ENCODE measurements around the gene PEDS1. TPM values are rescaled to one million over a fixed set of nuclear protein-coding genes. Genes with fewer than 3 reads are reported as not detected.

Gene PEDS1
- total and polyA plus RNA-seq, 2 of the 13 experiments (the other 11 are each of a cell fraction or from before 2014, with no cell fraction given): 30.5 to 93.9 TPM

GRCh38 chr20:50191544-50192363, 38.2 kb upstream of the PEDS1 start (continued):
- TF ChIP-seq, protein P1, sequence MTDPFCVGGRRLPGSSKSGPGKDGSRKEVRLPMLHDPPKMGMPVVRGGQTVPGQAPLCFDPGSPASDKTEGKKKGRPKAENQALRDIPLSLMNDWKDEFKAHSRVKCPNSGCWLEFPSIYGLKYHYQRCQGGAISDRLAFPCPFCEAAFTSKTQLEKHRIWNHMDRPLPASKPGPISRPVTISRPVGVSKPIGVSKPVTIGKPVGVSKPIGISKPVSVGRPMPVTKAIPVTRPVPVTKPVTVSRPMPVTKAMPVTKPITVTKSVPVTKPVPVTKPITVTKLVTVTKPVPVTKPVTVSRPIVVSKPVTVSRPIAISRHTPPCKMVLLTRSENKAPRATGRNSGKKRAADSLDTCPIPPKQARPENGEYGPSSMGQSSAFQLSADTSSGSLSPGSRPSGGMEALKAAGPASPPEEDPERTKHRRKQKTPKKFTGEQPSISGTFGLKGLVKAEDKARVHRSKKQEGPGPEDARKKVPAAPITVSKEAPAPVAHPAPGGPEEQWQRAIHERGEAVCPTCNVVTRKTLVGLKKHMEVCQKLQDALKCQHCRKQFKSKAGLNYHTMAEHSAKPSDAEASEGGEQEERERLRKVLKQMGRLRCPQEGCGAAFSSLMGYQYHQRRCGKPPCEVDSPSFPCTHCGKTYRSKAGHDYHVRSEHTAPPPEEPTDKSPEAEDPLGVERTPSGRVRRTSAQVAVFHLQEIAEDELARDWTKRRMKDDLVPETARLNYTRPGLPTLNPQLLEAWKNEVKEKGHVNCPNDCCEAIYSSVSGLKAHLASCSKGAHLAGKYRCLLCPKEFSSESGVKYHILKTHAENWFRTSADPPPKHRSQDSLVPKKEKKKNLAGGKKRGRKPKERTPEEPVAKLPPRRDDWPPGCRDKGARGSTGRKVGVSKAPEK (CRISPR knock-in tag; IDR thresholded peaks at IDR 0.05; ENCODE audit: borderline replicate concordance): 0 out of 2 replicates have a peak, but pooled peaks have one; percentile 38
- TF ChIP-seq MAZ (IDR thresholded peaks at IDR 0.05; ENCODE audit: borderline replicate concordance, low read depth, low read length) (peak; percentile 49; the same call in 1 of the 2 replicates), MAZ (CRISPR knock-in tag; IDR thresholded peaks at IDR 0.05; ENCODE audit: low read depth) (peak; percentile 87), BRD4 (CRISPR knock-in tag; IDR thresholded peaks at IDR 0.05) (peak; percentile 76; the same call in 1 of the 2 replicates), XBP1 (CRISPR knock-in tag; IDR thresholded peaks at IDR 0.05) (no peak), ATF7-NPFF (CRISPR knock-in tag; IDR thresholded peaks at IDR 0.05; ENCODE audit: low read depth) (peak; percentile 59), CBX1 (IDR thresholded peaks at IDR 0.05; ENCODE audit: low read depth) (no peak), PAF1 (CRISPR knock-in tag; IDR thresholded peaks at IDR 0.05) (peak; percentile 95), GABPA (IDR thresholded peaks at IDR 0.05; ENCODE audit: low read depth, low read length) (no peak), GABPA (CRISPR knock-in tag; IDR thresholded peaks at IDR 0.05; ENCODE audit: low read depth) (no peak), LCORL (IDR thresholded peaks at IDR 0.05) (no peak), LCORL (CRISPR knock-in tag; IDR thresholded peaks at IDR 0.05) (no peak), MTF2 (CRISPR knock-in tag; IDR thresholded peaks at IDR 0.05; ENCODE audit: borderline replicate concordance) (no peak), KAT8 (CRISPR knock-in tag; IDR thresholded peaks at IDR 0.05) (no peak), HNRNPLL (IDR thresholded peaks at IDR 0.05; ENCODE audit: low read depth, low read length, poor library complexity, severe bottlenecking) (peak; percentile 93), PCBP1 (IDR thresholded peaks at IDR 0.05; ENCODE audit: borderline replicate concordance, low read depth, low read length) (peak; percentile 35; the same call in 1 of the 2 replicates)
- TF ChIP-seq, protein P2, sequence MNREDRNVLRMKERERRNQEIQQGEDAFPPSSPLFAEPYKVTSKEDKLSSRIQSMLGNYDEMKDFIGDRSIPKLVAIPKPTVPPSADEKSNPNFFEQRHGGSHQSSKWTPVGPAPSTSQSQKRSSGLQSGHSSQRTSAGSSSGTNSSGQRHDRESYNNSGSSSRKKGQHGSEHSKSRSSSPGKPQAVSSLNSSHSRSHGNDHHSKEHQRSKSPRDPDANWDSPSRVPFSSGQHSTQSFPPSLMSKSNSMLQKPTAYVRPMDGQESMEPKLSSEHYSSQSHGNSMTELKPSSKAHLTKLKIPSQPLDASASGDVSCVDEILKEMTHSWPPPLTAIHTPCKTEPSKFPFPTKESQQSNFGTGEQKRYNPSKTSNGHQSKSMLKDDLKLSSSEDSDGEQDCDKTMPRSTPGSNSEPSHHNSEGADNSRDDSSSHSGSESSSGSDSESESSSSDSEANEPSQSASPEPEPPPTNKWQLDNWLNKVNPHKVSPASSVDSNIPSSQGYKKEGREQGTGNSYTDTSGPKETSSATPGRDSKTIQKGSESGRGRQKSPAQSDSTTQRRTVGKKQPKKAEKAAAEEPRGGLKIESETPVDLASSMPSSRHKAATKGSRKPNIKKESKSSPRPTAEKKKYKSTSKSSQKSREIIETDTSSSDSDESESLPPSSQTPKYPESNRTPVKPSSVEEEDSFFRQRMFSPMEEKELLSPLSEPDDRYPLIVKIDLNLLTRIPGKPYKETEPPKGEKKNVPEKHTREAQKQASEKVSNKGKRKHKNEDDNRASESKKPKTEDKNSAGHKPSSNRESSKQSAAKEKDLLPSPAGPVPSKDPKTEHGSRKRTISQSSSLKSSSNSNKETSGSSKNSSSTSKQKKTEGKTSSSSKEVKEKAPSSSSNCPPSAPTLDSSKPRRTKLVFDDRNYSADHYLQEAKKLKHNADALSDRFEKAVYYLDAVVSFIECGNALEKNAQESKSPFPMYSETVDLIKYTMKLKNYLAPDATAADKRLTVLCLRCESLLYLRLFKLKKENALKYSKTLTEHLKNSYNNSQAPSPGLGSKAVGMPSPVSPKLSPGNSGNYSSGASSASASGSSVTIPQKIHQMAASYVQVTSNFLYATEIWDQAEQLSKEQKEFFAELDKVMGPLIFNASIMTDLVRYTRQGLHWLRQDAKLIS (CRISPR knock-in tag; IDR thresholded peaks at IDR 0.05): peak; percentile 45; the same call in 1 of the 2 replicates
- TF ChIP-seq, protein P3, sequence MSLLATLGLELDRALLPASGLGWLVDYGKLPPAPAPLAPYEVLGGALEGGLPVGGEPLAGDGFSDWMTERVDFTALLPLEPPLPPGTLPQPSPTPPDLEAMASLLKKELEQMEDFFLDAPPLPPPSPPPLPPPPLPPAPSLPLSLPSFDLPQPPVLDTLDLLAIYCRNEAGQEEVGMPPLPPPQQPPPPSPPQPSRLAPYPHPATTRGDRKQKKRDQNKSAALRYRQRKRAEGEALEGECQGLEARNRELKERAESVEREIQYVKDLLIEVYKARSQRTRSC (CRISPR knock-in tag; IDR thresholded peaks at IDR 0.05; ENCODE audit: low read depth): no peak
- TF ChIP-seq, protein P4, sequence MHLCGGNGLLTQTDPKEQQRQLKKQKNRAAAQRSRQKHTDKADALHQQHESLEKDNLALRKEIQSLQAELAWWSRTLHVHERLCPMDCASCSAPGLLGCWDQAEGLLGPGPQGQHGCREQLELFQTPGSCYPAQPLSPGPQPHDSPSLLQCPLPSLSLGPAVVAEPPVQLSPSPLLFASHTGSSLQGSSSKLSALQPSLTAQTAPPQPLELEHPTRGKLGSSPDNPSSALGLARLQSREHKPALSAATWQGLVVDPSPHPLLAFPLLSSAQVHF (CRISPR knock-in tag; IDR thresholded peaks at IDR 0.05): 0 out of 2 replicates have a peak, but pooled peaks have one; percentile 24

All from HepG2 (cell line).